Measurements from ENCODE around the gene HK1. TPM values are rescaled to one million over a fixed set of nuclear protein-coding genes. Genes with fewer than 3 reads are reported as not detected.

The HK1 gene
- total RNA-seq, 4 donors from 2014 or later: 92.5 to 216 (median 126) TPM

DNA sequence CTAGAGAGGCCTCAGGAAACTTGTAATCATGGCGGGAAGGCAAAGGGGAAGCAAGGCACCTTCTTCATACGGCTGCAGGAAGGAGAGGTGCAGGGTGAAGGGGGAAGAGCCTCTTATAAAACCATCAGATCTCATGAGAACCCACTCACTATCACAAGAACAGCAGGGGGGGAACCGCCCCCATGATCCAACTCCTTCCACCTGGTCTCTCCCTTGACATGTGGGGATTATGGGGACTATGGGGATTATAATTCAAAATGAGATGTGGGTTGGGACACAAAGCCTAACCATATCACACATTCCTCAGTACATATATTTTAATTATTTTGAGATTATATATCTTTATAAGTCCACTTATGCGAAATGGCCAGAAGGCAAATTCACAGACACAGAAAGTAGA is 8.9 kb downstream of the HK1 start:
- 90 to 100% methylated on average over 2 to 3 of the region's 4 CpGs for WGBS, 2 donors (ENCODE audit: low coverage in 1 of 2)
- Histone ChIP-seq H3K4me3 (no peak overlapping the region), H3K36me3 (no peaks in the 10 kb centered on the region), H3K9me3 (no peaks in the 10 kb centered on the region), H3K27me3 (no peaks in the 10 kb centered on the region), H3K27ac (no peak overlapping the region), H3K4me1 (no peaks in the 10 kb centered on the region)
- TF ChIP-seq POLR2AphosphoS5 (IDR thresholded peaks at IDR 0.05) (no peak), EP300 (IDR thresholded peaks at IDR 0.05) (no peak), POLR2A (IDR thresholded peaks at IDR 0.05) (no peak)
- TF ChIP-seq, protein P1, sequence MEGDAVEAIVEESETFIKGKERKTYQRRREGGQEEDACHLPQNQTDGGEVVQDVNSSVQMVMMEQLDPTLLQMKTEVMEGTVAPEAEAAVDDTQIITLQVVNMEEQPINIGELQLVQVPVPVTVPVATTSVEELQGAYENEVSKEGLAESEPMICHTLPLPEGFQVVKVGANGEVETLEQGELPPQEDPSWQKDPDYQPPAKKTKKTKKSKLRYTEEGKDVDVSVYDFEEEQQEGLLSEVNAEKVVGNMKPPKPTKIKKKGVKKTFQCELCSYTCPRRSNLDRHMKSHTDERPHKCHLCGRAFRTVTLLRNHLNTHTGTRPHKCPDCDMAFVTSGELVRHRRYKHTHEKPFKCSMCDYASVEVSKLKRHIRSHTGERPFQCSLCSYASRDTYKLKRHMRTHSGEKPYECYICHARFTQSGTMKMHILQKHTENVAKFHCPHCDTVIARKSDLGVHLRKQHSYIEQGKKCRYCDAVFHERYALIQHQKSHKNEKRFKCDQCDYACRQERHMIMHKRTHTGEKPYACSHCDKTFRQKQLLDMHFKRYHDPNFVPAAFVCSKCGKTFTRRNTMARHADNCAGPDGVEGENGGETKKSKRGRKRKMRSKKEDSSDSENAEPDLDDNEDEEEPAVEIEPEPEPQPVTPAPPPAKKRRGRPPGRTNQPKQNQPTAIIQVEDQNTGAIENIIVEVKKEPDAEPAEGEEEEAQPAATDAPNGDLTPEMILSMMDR (IDR thresholded peaks at IDR 0.05): no peak
- no peak for ATAC-seq

DNA sequence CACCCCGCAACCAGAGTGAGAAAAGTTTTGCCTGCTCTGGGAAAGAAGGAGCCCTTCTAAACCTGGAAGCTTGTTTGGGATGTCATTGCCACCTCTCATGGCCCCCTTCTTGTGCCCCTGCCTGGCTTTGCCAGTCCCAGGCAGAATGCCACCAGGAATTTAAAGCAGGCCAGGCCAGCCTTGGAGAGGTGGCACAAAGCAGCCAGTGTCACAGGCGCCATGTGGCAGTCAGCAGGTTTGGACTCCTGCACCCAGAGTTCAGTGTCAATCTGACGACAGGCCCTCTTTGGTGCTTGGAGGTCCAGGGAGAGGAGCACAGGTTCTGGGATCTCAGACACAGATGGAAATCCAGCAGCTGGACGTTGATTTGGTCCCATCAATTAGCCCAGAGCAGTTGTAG is 12.7 kb downstream of the HK1 start:
- H3K27ac ChIP-seq: no peak overlapping the region

DNA sequence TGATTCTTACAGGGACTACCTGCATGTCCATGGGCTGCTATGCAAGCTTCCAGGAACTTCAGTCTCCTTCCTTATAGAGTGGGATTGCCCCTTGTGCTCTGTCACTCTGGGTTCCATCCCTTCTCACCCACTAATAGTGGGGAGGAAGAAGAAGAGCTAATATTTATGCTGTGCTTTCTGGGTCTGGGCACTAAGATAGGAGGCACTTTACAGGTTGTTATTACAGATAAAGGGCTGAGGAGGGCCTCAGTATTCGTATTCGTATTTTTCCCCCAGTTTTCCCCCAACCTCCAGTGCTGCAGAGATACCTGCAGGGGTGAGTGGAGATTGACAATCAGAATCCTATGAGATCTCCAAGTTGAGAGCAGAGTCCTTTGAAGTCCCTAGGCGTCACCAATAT is 14.2 kb downstream of the HK1 start:
- H3K27ac ChIP-seq: no peak overlapping the region
- H3K4me1 ChIP-seq: no peaks in the 10 kb centered on the region
- no peaks in the 10 kb centered on the region for H3K27me3 ChIP-seq
- H3K4me3 ChIP-seq: no peak overlapping the region
- H3K36me3 ChIP-seq: no peaks in the 10 kb centered on the region
- TF ChIP-seq, protein P1 (IDR thresholded peaks at IDR 0.05): no peak
- TF ChIP-seq POLR2A (IDR thresholded peaks at IDR 0.05) (no peak), POLR2AphosphoS5 (IDR thresholded peaks at IDR 0.05) (no peak), EP300 (IDR thresholded peaks at IDR 0.05) (no peak)
- no peaks in the 10 kb centered on the region for H3K9me3 ChIP-seq
- WGBS, 2 donors (ENCODE audit: low coverage in 1 of 2): 29 to 38% methylated on average over 2 of the region's 3 CpGs
- no peak for ATAC-seq

More for the DNA sequence above, 12.7 kb downstream of the HK1 start:
- TF ChIP-seq POLR2AphosphoS5 (IDR thresholded peaks at IDR 0.05): no peak
- TF ChIP-seq POLR2A (IDR thresholded peaks at IDR 0.05): no peak
- no peak for TF ChIP-seq EP300 (IDR thresholded peaks at IDR 0.05)
- TF ChIP-seq, protein P1 (IDR thresholded peaks at IDR 0.05): no peak
- no peak for ATAC-seq
- Histone ChIP-seq H3K36me3 (no peaks in the 10 kb centered on the region), H3K27me3 (no peaks in the 10 kb centered on the region), H3K4me1 (no peaks in the 10 kb centered on the region), H3K9me3 (no peaks in the 10 kb centered on the region), H3K4me3 (no peak overlapping the region)
- 92% methylated on average over 2 of the region's 4 CpGs; no CpG with 5 or more reads in 1 of the 2 donors for WGBS, 2 donors (ENCODE audit: low coverage in 1 of 2)

DNA sequence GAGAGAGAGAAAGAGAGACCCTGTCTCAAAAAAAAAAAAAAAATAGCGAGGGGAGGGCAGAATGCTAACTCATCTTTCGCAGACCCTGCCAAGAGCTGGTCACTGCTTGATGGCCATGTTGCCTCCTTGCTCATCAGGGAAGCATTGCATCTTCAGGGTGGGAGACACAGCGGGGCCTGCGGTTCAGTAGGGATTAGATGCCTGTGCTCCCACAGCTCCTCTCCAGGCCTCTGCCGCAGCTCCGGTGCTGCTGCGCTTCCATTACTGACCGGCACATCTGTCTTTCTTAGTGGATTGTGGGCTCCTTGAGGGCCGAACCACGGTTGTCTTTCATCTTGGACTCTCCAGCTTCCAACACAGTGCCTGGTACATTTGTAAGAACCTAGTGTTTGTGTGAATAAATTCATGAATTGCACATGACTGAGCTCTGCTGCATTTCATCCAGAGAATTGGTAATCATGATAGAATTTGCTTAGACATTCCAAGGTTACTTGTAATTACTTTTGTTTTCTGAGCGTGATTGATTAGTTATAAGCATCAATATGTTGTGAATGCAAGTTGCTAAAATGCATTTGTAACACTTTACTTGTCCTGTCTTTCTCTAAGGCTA is 16.8 kb downstream of the HK1 start:
- Histone ChIP-seq H3K27ac (no peak overlapping the region), H3K4me3 (no peak overlapping the region), H3K36me3 (no peaks in the 10 kb centered on the region), H3K4me1 (no peaks in the 10 kb centered on the region), H3K27me3 (no peaks in the 10 kb centered on the region), H3K9me3 (no peaks in the 10 kb centered on the region)
- no peak for ATAC-seq
- TF ChIP-seq POLR2AphosphoS5 (IDR thresholded peaks at IDR 0.05): no peak
- TF ChIP-seq, protein P1 (IDR thresholded peaks at IDR 0.05): no peak
- TF ChIP-seq EP300 (IDR thresholded peaks at IDR 0.05): no peak
- no peak for TF ChIP-seq POLR2A (IDR thresholded peaks at IDR 0.05)
- WGBS, 2 donors (ENCODE audit: low coverage in 1 of 2): 85 to 86% methylated on average over 5 to 10 of the region's 11 CpGs

DNA sequence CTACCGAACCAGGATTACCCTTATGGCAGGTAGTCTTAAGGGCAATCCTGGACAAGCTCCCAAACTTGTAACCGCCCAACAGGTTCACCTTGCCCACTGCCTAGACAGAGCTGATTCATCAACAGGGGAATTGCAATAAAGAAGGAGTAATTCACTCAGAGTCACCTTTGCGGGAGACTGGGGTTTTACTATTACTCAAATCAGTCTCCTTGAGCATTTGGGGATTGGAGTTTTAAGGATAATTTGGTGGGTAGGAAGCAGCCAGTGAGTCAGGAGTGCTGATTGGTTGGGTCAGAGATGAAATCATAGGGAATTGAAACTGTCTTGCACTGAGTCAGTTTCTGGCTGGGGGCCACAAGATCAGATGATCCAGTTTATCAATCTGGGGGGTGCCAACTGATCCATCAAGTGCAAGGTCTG is 25.3 kb downstream of the HK1 start:
- WGBS, 2 donors (ENCODE audit: low coverage in 1 of 2): 88 to 95% methylated on average over 2 to 3 of the region's 3 CpGs
- Histone ChIP-seq H3K9me3 (no peaks in the 10 kb centered on the region), H3K36me3 (no peaks in the 10 kb centered on the region), H3K4me1 (no peaks in the 10 kb centered on the region), H3K4me3 (no peak overlapping the region), H3K27me3 (no peaks in the 10 kb centered on the region), H3K27ac (no peak overlapping the region)
- no peak for ATAC-seq
- TF ChIP-seq POLR2A (IDR thresholded peaks at IDR 0.05): no peak
- TF ChIP-seq POLR2AphosphoS5 (IDR thresholded peaks at IDR 0.05): no peak
- TF ChIP-seq, protein P1 (IDR thresholded peaks at IDR 0.05): no peak

Measured in gastroesophageal sphincter (tissue), 4 donors.